Stimulated activated CD4-positive, alpha-beta T cell treated with anti-CD3 and anti-CD28 coated beads, Interleukin-4, amount 100 ng/mL, for 1 hour (primary cell): ENCODE results near the gene GPR183.
A peak's percentile ranks its signal among the peaks of the same experiment; 100 is the strongest.

Experiments
- DNase-seq: peaks from one replicate; pipeline ENCODE4 v3.0.0-alpha.2; 2020

The GPR183 gene

DNA sequence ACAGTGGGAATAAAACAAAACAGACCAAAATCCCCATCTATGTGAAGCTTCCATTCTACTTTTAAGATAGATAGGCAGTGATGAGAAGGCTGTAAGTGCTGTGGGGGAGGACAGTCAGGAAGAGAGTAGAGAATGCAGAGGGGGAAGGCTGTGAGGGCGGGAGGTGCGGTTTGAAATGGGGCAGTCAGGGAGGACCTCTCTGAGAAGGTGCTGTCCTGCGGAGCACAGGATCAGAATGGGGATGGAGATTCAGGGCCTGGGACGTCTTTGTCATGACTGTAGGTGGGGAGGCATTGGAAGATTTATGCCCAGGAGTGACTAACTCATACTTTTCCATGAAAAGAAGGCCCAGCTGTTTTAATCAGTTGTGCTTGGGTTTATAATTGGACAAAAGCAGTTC lies 3.9 kb upstream of the GPR183 start:
- no peak for DNase-seq

DNA sequence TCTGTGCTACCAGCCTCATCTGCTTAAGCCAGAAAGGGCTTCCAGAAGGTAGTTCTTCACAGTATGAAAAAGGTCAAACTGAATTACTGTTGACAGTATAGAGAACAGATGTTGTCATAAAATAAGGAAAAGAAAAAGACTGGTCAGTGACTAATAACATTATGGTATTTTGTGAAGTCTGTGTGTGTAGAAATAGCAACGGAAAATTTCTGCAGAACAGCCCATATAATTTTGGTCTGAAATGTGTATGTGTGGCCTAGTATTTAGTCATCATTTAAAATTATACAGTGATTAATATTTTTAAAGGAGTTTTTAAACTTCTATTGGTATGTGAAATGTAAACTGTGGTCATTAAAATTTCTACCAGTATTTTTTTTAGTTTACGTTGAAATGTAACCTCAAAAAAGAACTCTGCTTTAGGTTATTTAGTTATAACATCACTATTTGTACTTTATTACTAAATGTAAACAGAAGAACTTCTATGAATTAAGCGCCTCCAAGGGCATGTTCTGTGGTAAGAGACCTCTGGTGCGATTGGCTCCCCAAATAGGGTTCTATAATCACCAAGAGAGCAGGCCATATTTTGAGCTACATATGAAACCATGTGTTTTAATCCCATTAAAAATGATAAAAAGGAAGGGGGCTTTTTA lies 3.3 kb upstream of the GPR183 start:
- no peak for DNase-seq

DNA sequence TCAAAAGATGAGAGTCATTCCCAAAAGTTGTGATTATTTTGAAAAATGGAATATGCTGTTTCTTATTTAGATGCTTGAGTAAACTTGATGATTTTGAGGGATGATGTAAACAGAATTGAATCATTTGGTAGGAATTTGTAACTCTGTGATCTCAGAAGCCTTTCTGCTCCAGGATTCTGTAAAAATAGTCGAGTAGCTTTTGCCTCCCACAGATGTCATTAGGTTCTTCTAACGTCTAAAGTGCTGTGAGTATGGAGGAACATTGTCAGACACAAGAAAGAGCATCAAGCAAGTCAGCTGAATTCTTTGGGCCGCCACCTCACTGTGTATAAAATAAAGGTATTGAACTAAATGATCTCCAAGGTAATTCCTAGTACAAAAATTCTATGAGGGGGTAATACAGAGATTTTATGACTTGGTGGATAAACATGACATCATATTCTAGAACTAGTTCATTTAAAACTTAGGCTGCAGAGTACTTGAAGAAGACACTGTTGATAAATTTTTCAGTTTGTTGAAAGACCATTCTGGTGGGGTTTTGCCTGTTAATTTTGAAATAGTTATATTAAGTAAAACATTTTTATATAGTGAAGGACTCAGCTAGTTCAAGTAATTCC lies 1.4 kb upstream of the GPR183 start:
- DNase-seq, result no peak

DNA sequence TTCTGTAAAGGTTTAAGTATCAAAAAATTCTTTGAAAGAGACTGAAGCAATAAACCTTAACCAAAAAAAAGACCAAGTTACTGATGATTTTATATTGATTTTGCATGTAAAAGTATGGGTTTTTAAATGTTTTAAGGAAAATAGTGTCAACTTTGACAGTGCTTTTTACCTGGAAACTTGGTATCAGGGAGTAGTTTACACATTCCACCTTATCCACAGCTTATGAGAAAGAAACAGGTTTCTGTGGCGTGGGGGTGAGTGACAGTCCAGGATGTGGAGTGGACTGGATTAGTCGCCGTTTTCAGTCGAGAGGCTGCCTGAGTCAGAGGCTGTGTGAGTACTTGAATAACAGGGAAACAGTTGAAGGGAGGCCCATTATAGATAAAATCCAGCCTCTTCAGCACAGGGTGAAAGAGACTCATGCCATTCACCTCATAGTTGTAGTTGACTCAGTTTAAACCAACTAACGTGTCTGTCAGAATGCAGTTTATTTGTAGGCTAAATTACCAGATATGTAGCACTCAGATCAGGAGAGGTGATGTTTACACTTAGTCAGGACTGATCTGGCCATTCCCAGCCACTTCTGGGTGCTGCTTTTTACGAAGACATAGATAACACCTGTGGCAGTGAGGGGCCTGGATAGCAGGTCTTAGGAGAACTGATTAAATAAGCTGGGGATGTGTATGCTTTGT lies 595 bp upstream of the GPR183 start:
- DNase-seq, result peak; percentile 68

DNA sequence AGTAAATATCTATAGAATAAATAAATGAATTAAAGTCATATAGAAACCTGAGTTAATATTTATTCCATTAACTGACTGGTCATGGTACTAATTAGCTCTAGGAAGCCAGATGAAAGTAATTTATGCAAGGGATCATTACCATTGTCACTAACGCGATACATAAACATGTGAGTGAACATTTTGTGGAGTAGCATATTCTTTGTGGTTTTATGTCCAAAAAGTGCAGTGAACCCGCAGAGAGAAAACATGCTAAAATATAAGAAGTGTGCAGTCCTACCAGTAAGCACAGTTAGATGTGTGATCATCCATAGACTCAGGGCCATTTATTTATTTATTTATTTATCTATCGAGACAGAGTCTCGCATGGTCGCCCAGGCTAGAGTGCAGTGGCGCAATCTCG lies 1.6 kb downstream of the GPR183 start:
- no peak for DNase-seq

DNA sequence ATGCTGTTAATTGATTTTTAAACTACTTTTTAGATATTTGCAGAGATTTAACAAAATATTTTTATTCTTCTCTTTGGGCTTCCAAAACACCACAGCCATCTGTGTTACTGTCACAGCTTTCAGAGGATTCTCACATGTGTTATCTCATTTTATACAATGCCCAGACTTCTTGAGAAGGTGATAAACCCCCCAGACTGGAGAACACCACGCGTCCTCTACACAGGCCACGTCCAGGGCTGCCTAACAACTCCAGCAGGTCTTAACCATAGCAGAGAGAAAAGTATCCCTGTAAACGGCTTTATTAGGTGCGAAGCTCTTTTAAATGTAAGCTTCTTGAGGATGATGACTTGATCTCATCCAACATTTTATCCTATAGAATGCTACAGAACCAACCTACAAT lies 2.0 kb downstream of the GPR183 start:
- DNase-seq, result no peak

DNA sequence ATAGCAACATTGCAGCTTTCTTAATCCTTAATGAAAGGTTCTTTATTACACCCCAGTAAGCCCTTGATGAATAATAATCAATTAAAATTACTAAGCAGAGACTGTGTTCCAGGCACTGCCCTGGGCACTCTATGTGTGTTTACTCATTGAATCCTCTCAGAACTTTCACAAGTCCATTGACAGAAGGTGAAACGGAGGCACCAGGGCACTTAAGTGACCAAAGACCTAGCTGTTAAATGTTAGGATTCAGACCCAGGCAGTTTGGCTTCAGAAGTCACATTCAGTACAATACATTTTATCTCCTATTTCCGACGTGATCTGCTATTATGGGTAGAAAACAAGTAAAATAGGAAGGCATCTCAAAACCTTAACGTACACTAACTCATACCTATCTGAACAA lies 2.7 kb downstream of the GPR183 start:
- DNase-seq, result no peak

DNA sequence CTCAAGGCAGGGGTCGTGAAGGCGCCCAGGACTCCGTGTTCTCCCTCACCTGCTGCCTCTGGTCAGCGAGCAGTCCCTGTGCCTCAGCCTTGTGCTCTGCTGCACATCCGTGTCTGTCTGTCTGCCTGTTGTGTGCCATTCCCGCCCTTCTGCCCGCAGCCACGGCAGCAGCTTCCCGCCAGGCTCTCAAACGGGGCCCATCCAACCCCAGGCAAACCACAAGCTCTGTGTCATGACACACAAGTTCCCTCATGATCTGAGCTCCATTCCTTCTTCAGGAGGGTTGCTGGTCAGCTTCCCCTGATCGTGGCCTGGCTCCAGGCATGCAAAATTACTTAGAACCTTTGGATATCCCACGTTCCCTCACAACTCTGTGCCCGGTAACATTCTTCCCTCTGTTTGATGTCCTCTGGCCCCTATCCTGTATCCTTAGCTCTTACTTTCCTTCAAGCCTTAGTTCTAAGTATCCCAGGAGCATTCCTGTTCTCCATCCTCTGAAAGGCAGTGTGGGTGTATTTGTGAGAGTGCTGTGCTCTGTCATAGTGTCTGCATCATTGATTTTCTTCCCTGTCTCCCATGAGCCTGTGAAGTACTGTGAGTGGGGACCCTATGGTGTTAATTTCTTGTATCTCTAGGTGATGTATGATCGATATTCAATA lies 3.2 kb downstream of the GPR183 start:
- DNase-seq, result peak; percentile 52

DNA sequence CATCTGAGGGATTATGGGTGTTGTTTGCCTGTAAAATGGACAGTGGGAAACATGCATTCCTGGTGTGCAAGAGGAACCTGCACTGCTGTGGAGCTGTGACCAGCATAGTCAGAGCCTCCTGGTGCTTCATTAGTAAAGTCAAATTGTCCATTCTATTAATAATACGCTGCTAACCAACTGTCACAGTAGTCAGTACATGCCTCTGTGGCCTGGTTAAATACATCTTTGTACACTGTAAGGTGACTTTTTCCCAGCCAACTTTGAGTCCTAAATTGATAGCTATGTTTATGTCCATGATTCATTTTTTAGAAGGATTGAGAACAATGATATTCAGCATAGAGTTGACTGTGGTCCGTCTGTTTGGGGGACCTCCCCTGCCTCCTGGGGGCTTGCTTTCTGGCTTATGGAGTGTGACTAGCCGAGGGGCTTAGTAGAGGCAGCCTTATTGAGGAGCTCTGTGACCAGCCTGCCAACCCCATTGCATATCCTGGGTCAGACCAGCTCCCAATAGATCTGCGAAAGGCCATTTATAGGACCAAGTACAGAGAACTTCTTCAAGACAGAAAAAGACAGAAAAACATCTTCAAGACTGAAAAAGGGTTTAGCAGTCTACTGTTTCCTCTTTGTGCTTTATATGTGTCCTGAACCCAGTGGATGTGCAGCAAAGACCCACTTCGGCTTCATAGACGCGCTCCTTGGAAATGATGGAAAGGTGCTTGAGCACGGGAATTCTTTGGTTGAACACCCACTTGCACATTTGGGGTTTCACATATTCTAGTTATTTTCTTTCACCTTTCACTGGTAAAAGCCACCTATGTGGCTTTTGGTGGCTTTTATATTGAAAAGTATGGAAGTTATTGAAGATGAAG lies 4.3 kb downstream of the GPR183 start:
- no peak for DNase-seq

DNA sequence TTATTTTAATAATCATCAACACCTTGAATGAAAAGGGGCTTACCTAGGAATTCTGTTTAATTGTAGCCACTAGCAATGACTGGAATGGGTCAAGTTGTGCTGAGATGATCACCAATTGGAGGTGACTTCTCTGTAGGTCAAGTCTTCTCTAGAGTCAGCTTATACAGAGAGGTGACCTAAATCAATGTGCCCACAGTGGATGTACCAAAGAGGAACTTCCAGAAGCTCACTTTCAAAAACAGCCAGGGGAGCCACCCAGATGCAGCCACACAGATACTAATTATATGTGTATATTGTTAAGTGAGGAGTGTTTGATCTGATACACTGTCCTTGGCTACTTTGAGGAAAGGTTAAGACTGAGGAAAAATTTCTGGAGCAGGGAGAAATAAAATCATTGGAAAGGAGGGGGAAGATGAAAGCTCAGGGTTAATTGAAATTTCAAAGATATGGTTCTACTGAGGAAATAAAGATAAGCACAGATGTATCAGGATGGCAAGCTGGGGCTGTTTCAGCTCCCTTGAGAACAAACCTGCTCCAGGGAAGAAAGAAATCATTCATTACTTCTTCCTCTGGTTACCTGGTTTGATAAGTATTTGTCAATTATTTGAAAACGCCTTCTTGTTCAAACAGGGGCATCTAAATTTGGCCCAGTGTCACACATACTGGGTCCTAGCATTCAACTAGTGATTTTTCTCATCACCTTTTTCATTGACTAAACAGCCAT lies 5.1 kb downstream of the GPR183 start:
- no peak for DNase-seq

DNA sequence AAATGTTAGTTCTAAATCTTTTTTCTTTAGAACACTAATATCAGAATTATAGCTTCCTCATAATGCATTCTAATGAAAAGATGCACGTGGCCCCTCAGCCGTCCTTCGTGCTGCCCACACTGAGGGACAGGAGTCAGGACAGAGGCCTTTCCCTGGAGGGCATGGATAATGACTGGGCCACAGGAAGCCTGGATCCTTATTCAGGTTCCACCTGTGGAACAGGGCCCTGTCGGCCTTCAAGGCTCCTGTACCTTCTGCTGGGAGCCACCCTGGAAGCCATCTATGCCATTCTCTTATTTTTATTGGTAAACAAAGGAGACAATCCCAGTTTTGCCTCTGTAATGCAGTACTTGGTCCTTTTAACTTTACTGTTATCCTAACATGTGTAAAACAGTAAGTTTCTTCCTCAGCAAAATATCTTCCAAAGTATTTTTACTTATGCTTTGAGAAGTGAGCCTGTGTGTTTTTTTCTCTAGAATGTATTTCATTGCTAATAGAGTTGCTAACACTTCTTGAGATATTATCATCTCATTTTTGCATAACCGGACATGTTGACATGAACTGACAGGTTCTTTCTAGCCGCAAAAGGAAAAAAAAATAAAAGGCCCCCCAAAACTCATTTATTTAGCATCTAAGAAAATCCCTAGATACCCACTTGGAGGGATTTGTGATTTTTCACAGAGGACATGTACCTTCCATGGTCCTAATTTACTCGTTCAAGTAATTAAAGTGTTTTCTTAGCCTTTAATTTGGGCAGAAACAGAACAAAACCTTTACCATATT lies 6.0 kb downstream of the GPR183 start:
- DNase-seq, result no peak

DNA sequence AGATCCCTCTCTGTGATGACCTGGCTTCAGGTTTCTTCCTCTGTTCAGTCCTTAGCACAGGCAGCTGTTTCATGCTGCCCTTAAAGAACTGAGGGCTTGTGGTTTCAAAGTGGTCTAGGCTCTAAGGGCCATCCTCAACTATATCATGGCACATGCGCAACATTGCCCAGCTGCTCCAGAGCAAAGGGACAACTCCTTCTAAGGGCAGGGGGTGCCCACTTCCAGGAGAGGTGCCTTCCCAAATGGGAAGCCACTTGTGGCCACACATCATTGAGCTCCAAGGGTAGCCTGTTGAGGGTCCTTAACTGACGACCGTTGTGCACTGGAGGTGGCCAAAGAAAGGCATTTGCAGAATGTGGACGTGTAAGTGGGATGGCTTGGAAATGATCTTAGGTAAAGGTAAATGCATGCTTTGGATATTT lies 7.3 kb downstream of the GPR183 start:
- DNase-seq, result no peak

DNA sequence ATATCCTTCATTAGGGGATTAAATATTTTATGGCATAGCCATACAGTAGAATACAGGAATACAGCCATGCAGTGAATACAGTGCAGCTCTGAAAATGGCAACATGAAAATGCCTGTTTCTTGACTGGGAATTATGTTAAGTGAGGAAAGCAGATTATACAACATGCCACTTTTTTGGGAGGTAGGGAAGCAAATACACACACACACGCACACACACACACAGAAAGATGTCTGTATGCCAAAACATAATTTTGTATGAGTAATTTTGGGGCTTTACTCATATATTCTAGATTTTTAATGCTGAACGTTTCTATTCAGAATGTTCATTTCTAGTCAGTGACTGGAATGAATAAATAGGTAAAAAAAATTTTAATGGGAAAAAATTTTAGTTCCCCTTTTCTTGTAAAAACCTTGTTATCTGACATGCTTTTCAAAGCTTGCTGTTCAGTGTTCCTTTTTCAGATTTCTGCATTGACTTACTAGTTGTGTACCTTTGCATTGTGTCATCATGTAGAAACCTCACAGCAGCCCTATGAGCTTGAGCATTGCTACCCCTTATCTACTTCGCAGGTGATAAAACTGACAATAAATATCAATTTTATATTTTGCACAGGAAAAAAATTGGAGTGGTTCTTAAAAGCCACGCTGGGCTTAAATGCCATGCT lies 7.8 kb downstream of the GPR183 start:
- no peak for DNase-seq

DNA sequence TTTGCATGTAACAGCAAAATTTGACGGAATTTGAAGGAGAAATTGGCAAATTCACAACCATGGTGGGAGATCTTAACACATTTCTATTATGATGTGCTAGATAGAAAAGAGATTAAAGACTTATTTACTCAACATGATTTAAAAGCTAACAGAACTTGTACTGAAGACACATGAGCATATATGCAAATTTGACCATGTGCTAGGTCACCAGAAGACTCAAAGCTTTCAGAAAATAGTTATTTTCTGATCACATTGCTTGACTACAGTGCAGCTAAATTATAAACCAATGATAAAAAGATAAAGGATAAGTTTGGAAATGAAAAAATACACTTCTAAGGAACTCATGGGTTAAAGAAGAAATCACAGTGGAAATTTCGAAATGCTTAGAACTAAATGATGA lies 9.1 kb downstream of the GPR183 start:
- DNase-seq, result no peak

DNA sequence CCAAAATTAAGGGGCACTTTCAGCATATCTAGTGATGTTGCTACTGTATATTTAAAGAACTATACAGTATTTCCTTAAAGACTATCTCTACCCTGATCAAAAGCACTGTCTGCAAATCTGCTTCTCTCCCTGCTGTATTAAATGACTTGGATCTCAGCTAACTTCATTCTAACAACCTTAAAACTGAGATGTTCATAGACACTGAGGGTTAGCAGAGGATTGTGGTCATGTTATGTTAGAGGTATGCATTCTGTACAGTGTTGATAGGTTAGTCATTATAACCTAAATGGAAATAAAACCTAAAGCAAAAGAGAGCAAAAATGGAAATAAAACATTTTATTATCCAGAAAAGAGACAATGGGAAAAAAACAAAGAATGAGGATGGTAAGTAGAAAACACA lies 9.9 kb downstream of the GPR183 start:
- DNase-seq, result no peak

DNA sequence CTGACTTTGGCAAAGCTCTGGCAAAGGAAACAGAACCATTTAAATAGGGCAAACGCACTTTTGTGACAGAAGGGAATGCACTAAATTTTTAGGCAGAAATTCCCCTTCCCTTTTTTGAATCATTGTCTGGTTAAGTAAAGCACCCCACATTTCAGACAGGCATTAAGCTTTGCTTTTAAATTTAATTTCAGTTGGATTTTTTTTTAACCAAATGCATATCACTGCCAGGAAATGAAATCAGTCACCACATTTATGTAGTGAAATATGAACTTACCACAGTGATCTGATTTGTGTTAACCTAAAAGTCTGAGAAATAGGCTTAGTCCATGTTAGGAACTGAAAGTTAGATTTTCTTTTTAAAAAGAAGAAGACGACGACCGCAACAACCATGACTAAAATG lies 10.8 kb downstream of the GPR183 start:
- DNase-seq, result no peak

DNA sequence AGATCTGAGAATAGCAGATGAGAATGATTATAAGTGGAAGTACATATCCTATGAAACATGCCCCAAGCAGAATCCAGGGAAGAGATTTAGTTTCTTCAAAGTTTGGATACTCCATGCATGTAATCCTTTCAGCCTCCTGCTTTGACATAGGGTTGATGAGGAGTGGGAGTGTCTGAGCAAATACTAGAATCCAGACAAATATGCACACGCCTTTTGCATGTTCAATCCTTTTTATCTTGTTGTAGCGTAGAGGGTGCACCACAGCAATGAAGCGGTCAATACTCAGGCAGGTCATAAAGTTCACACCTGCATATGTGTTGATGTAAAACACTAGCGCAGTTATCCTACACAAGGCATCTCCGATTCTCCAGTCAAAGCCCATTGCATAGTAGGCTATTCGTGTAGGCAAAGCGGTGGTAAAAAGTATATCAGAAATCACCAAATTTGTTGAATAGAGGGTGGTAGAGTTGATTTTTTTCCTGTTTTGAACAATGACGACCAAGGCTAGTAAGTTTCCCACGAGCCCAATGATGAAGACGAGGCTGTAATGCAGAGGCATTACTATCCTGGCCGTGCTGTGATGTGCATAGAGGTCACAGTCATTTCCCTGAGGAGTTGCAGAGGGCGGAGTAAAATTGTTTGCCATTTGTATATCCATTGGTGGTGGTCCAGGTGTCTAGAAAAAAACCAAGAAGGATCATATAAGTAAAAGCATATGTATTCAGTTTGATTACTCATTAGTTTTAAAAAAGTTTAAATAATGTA lies 11.5 kb downstream of the GPR183 start:
- no peak for DNase-seq

DNA sequence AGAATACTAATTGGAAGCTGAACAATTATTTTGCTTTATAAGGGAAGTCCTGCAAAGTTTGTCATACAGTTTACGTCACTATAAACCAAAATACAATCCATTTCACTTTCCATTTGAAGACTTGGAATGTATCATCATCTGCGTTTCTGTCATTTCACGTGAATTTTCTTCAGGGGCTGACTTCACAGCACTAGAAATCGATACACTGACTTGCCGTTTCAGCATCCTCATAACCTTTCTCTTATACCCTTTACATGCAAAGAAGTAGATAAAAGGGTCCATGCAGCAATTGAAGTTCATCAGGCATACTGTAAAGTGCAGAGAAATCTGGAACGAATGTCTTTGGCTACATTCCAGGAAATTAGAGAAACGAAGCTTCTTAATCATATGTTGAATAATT lies 12.2 kb downstream of the GPR183 start:
- no peak for DNase-seq

DNA sequence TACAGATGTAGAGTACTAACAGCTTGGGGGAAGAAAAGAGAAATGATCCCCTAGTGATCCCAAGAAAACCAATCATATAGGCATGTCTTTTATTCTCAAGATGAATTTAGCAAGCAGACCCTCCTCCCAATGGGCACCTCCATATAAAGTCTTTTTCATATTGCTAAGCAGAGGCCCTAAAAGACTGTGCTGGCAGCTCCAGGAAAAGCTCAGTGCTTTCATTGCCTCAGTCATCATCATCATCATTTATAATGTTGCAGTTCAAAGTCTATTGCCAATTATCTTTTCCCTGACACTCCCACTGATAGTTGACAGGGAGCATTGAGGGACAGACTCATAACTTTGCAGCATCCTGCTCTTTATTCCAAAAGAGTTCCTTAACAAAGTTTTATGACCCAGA lies 13.0 kb downstream of the GPR183 start:
- DNase-seq, result no peak

DNA sequence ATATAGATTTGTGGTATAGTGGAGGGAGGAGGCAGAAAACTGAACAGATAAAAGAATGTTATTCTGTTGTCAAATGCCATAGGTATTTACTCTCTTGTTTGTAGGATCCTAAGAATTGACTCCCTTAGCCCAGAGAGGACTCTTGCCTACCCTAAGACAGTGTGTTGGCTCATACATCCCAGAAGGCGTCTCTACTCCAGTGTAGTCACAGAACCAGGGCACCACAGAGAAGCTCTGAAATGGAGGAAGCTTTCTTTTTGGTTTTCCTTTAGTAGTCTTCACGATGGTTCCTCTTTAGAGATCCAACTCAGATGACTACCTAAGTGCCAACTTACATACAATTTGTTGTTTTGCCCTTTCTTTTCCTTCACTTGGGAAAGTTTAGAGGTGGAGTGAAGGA lies 14.0 kb downstream of the GPR183 start:
- DNase-seq, result no peak
